AG09309 (cell line): ENCODE measurements around the gene NAB2.

Experiments used
- DNase-seq: peaks from one replicate; pipeline ENCODE4 v3.0.0-alpha.2; 2010; ENCODE audit warnings: low read depth
- H3K4me3 ChIP-seq: 2 replicates; pipeline ENCODE4 v1.5.1; 2011; ENCODE audit warnings: mild to moderate bottlenecking, low read depth, low read length, moderate library complexity; ENCODE audit not compliant: control insufficient read depth
- TF ChIP-seq, protein P1 (sequence below): IDR thresholded peaks from 2 replicates; pipeline ENCODE4 v1.5.1; 2011; ENCODE audit warnings: mild to moderate bottlenecking, low read depth, low read length, inconsistent platforms; ENCODE audit not compliant: insufficient read depth, control insufficient read depth; ENCODE audit errors: missing control alignments

Gene NAB2

GRCh38 chr12:57143454-57143853 lies 54.5 kb downstream of the NAB2 start:
- TF ChIP-seq, protein P1, sequence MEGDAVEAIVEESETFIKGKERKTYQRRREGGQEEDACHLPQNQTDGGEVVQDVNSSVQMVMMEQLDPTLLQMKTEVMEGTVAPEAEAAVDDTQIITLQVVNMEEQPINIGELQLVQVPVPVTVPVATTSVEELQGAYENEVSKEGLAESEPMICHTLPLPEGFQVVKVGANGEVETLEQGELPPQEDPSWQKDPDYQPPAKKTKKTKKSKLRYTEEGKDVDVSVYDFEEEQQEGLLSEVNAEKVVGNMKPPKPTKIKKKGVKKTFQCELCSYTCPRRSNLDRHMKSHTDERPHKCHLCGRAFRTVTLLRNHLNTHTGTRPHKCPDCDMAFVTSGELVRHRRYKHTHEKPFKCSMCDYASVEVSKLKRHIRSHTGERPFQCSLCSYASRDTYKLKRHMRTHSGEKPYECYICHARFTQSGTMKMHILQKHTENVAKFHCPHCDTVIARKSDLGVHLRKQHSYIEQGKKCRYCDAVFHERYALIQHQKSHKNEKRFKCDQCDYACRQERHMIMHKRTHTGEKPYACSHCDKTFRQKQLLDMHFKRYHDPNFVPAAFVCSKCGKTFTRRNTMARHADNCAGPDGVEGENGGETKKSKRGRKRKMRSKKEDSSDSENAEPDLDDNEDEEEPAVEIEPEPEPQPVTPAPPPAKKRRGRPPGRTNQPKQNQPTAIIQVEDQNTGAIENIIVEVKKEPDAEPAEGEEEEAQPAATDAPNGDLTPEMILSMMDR = no peak
- no peak for DNase-seq
- no peak overlapping the region for H3K4me3 ChIP-seq
